Keratinocyte (primary cell): Measurements from ENCODE around the gene NOL9. TPM values are rescaled to one million over a fixed set of nuclear protein-coding genes. Genes with fewer than 3 reads are reported as not detected.

Experiments
- DNase-seq: peaks from one replicate; pipeline ENCODE4 v3.0.0-alpha.2; 2011; ENCODE audit warnings: low read depth, missing footprints, low spot score
- FAIRE-seq: peaks from 2 replicates; lab custom pipeline; 2011; peaks lifted over from hg19 to GRCh38; lab: Jason Lieb, UNC
- H2AFZ ChIP-seq: 2 replicates; pipeline ENCODE4 v1.6.0; 2012; ENCODE audit warnings: low read length, control low read depth, inconsistent platforms; ENCODE audit not compliant: control insufficient read depth
- H3K27ac ChIP-seq: 2 replicates; pipeline ENCODE4 v1.5.1; 2011; ENCODE audit warnings: low read length; ENCODE audit not compliant: control insufficient read depth, insufficient read depth
- H3K27me3 ChIP-seq: 3 replicates; pipeline ENCODE4 v1.6.0; 2011; ENCODE audit warnings: low read length; ENCODE audit not compliant: control insufficient read depth, insufficient read depth; ENCODE audit errors: extremely low read depth
- H3K36me3 ChIP-seq, 2 experiments: 2 replicates in 1 of 2; 3 replicates in 1 of 2; pipeline ENCODE4 v1.5.1; 2011; ENCODE audit warnings: low read length in 2 of 2, mild to moderate bottlenecking in 1 of 2; ENCODE audit not compliant: control insufficient read depth in 2 of 2, insufficient read depth in 2 of 2; ENCODE audit errors: extremely low read depth in 1 of 2
- H3K4me1 ChIP-seq: 3 replicates; pipeline ENCODE4 v1.5.1; 2011; ENCODE audit warnings: low read length; ENCODE audit not compliant: control insufficient read depth, insufficient read depth; ENCODE audit errors: extremely low read depth
- H3K4me2 ChIP-seq: 3 replicates; pipeline ENCODE4 v1.6.0; 2011; ENCODE audit warnings: low read depth, low read length; ENCODE audit not compliant: control insufficient read depth, insufficient read depth; ENCODE audit errors: extremely low read depth
- H3K4me3 ChIP-seq, 3 experiments: fragments of 200-600 bp in 1 of 3; sonication (generic) in 1 of 3; 2 replicates in 2 of 3; 3 replicates in 1 of 3; pipeline ENCODE4 v1.5.1; 2011 to 2016; ENCODE audit warnings: low read length in 3 of 3, mild to moderate bottlenecking in 3 of 3, control low read depth in 2 of 3, inconsistent platforms in 1 of 3, low read depth in 1 of 3, mixed read lengths in 1 of 3, mixed run types in 1 of 3, moderate library complexity in 1 of 3; ENCODE audit not compliant: control insufficient read depth in 2 of 3, insufficient read depth in 2 of 3; ENCODE audit errors: extremely low read depth in 1 of 3
- H3K79me2 ChIP-seq: 2 replicates; pipeline ENCODE4 v1.6.0; 2012; ENCODE audit warnings: low read length; ENCODE audit not compliant: control insufficient read depth, insufficient read depth
- H3K9ac ChIP-seq: 3 replicates; pipeline ENCODE4 v1.6.0; 2011; ENCODE audit warnings: low read length; ENCODE audit not compliant: control insufficient read depth, insufficient read depth; ENCODE audit errors: extremely low read depth
- H3K9me1 ChIP-seq: 3 replicates; pipeline ENCODE4 v1.6.0; 2011; ENCODE audit warnings: low read length; ENCODE audit not compliant: control insufficient read depth, insufficient read depth; ENCODE audit errors: extremely low read depth
- H3K9me3 ChIP-seq: 2 replicates; pipeline ENCODE4 v1.5.1; 2012; ENCODE audit warnings: low read depth, low read length; ENCODE audit not compliant: control insufficient read depth
- H4K20me1 ChIP-seq: 3 replicates; pipeline ENCODE4 v1.6.0; 2011; ENCODE audit warnings: low read length; ENCODE audit not compliant: control insufficient read depth, insufficient read depth; ENCODE audit errors: extremely low read depth
- EZH2 ChIP-seq: IDR thresholded peaks from one replicate; pipeline ENCODE4 v1.6.1; 2012; ENCODE audit warnings: inconsistent platforms, mild to moderate bottlenecking, low read length, moderate library complexity
- dilution Hi-C: fragments of 300-500 bp; cut with MboI; formaldehyde crosslinking; loops from one replicate; pipeline ENCODE4 v1.7.0; 2020; ENCODE audit warnings: low sequenced_read_pairs; ENCODE audit not compliant: extremely low pct_ligation_motif_present
- polyA plus RNA-seq, 5 experiments: library from polyadenylated mRNA; depleted of rRNA in 3 of 5; stranded (reverse) in 3 of 5; stranded (forward) in 1 of 5; unstranded in 1 of 5; fragments of >200 nt; gene quantifications; 1 replicate in 1 of 5; 2 replicates in 3 of 5; 3 replicates in 1 of 5; pipeline versions ENCODE4 v1.2.1 to v1.2.3, GENCODE V29; 2011 to 2012; ENCODE audit warnings: missing spikeins in 2 of 5, low read depth in 1 of 5, low replicate concordance in 1 of 5
- TF ChIP-seq, protein P1 (sequence below), 3 experiments: IDR thresholded peaks in 1 of 3; conservative IDR thresholded peaks in 1 of 3; optimal IDR thresholded peaks in 1 of 3; 2 replicates in 2 of 3; 3 replicates in 1 of 3; pipeline versions ENCODE3 to v1.5.1; 2011; ENCODE audit warnings: low read length in 3 of 3, mild to moderate bottlenecking in 3 of 3, moderate library complexity in 2 of 3, control low read depth in 1 of 3, inconsistent platforms in 1 of 3; ENCODE audit not compliant: insufficient read depth in 2 of 3; ENCODE audit errors: extremely low read depth in 1 of 3

Gene NOL9
- polyA plus RNA-seq, 1 donor (not counting 4 experiments of a cell fraction or from before 2014, with no cell fraction given), result 24.6 TPM

DNA sequence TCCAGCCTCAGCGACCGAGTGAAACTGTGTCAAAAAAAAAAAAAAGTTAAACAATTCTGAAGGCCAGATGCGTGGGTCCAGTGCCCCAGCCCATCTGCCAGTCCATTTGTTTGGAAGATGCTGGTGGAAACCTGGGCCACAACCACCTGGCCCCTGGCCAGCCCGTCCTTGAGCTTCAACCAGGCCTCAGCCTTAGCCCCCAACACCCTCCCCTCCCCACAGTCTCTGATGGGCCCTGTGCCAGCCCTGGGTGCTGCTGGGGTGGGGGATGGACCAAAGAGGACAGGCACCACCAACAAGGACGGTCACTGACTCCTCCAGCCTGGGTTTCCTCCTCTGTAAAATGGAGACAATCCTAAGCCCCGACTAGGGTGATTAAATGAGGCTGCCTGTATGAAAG, 43.3 kb downstream of the NOL9 start:
- H3K4me1 ChIP-seq, result no peaks in the 10 kb centered on the region
- FAIRE-seq (no peak), DNase-seq (no peak)
- H3K9me1 ChIP-seq, result no peaks in the 10 kb centered on the region
- no peaks in the 10 kb centered on the region for H3K36me3 ChIP-seq
- no peak overlapping the region for H3K4me2 ChIP-seq
- no peaks in the 10 kb centered on the region for H3K79me2 ChIP-seq
- TF ChIP-seq, protein P1, sequence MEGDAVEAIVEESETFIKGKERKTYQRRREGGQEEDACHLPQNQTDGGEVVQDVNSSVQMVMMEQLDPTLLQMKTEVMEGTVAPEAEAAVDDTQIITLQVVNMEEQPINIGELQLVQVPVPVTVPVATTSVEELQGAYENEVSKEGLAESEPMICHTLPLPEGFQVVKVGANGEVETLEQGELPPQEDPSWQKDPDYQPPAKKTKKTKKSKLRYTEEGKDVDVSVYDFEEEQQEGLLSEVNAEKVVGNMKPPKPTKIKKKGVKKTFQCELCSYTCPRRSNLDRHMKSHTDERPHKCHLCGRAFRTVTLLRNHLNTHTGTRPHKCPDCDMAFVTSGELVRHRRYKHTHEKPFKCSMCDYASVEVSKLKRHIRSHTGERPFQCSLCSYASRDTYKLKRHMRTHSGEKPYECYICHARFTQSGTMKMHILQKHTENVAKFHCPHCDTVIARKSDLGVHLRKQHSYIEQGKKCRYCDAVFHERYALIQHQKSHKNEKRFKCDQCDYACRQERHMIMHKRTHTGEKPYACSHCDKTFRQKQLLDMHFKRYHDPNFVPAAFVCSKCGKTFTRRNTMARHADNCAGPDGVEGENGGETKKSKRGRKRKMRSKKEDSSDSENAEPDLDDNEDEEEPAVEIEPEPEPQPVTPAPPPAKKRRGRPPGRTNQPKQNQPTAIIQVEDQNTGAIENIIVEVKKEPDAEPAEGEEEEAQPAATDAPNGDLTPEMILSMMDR (optimal IDR thresholded peaks at IDR 0.05 in 1 of 3, IDR thresholded peaks at IDR 0.05 in 1 of 3, conservative IDR thresholded peaks at IDR 0.05 in 1 of 3; ENCODE audit: extremely low read depth in 1 of 3, insufficient read depth in 2 of 3, low read length in 3 of 3), result no peak
- no peak for TF ChIP-seq EZH2
- dilution Hi-C loops, result no loop called here
- no peak overlapping the region for H3K4me3 ChIP-seq
- H4K20me1 ChIP-seq, result no peaks in the 10 kb centered on the region
- H3K27ac ChIP-seq, result no peak overlapping the region
- no peaks in the 10 kb centered on the region for H3K9me3 ChIP-seq
- no peak overlapping the region for H2AFZ ChIP-seq
- H3K27me3 ChIP-seq, result peaks cover 4% of the 10 kb centered on the region
- no peak overlapping the region for H3K9ac ChIP-seq

DNA sequence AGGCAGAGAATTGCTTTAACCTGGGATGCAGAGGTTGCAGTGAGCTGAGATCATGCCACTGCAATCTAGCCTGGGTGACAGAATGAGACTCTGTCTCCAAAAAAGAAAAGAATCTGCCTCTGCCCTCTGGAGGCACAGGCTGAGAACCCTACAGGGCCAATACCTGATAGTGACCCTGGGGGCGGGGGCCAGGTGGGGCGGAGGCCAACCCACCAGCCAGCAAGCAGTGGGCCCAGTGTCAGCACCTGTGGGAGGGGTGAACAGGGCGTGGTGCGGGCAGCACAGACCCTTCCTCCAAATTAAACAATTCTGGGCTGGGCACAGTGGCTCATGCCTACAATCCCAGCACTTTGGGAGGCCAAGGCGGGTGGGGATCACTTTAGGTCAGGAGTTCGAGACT, 43.8 kb downstream of the NOL9 start:
- H3K9me3 ChIP-seq, result no peaks in the 10 kb centered on the region
- H3K4me3 ChIP-seq, result no peak overlapping the region
- no peak overlapping the region for H3K9ac ChIP-seq
- no peaks in the 10 kb centered on the region for H3K9me1 ChIP-seq
- H3K27me3 ChIP-seq, result peaks cover 4% of the 10 kb centered on the region
- dilution Hi-C loops, result no loop called here
- no peaks in the 10 kb centered on the region for H3K79me2 ChIP-seq
- TF ChIP-seq EZH2, result no peak
- TF ChIP-seq, protein P1 (optimal IDR thresholded peaks at IDR 0.05 in 1 of 3, IDR thresholded peaks at IDR 0.05 in 1 of 3, conservative IDR thresholded peaks at IDR 0.05 in 1 of 3; ENCODE audit: extremely low read depth in 1 of 3, insufficient read depth in 2 of 3, low read length in 3 of 3), result no peak
- H3K4me2 ChIP-seq, result no peak overlapping the region
- no peak overlapping the region for H3K27ac ChIP-seq
- no peak overlapping the region for H2AFZ ChIP-seq
- no peaks in the 10 kb centered on the region for H3K36me3 ChIP-seq
- no peaks in the 10 kb centered on the region for H4K20me1 ChIP-seq
- FAIRE-seq, result no peak
- no peak for DNase-seq
- no peaks in the 10 kb centered on the region for H3K4me1 ChIP-seq
